Endometrial microvascular endothelial cells (primary cell): Measurements from ENCODE around the gene GLE1. TPM values are rescaled to one million over a fixed set of nuclear protein-coding genes. Genes with fewer than 3 reads are reported as not detected.

Source experiments
- in situ Hi-C: cut with HindIII; loops from 2 replicates; pipeline ENCODE4 v1.10.0; 2017; ENCODE audit warnings: low sequenced_read_pairs, low pct_unique_long_range_greater_than_20kb; ENCODE audit errors: inconsistent ontology term
- total RNA-seq: library from RNA; depleted of rRNA; stranded (reverse); fragments of >200 nt; gene quantifications from one replicate; pipeline ENCODE4 v1.2.3, GENCODE V29; 2015; ENCODE audit errors: inconsistent ontology term

Gene GLE1
- total RNA-seq, result 25.0 TPM

GRCh38 chr9:128504485-128505413 is at the start of gene GLE1:
Gene GLE1, plus strand, starts transcription at chr9:128504719. Its CDS starts 87 bp downstream, at chr9:128504806.
- in situ Hi-C loops, result no loop called here

- in situ Hi-C loops, result no loop called here
These were observed 49.5 kb upstream of the GLE1 start for GRCh38 chr9:128454991-128455390.

- in situ Hi-C loops, result no loop called here
These were observed 48.5 kb upstream of the GLE1 start, which contains the start of gene ODF2 for GRCh38 chr9:128455849-128456612. Gene ODF2, plus strand, starts transcription at chr9:128456006. Its CDS starts 86 bp downstream, at chr9:128456092.

GRCh38 chr9:128456613-128457061 is 47.9 kb upstream of the GLE1 start:
- in situ Hi-C loops, result no loop called here

GRCh38 chr9:128457207-128457606 is 47.3 kb upstream of the GLE1 start:
- in situ Hi-C loops, result no loop called here

- in situ Hi-C loops, result no loop called here
These were observed 45.5 kb upstream of the GLE1 start for GRCh38 chr9:128459011-128459410.

GRCh38 chr9:128469070-128469469 is 35.4 kb upstream of the GLE1 start:
- in situ Hi-C loops, result no loop called here

GRCh38 chr9:128470560-128470959 is 34.0 kb upstream of the GLE1 start:
- in situ Hi-C loops, result no loop called here

- in situ Hi-C loops, result no loop called here
These were observed 31.4 kb upstream of the GLE1 start for GRCh38 chr9:128473104-128473503.

GRCh38 chr9:128475867-128476266 is 28.7 kb upstream of the GLE1 start:
- in situ Hi-C loops, result no loop called here

GRCh38 chr9:128479262-128479661 is 25.3 kb upstream of the GLE1 start:
- in situ Hi-C loops, result no loop called here

- in situ Hi-C loops, result no loop called here
These were observed 23.0 kb upstream of the GLE1 start for GRCh38 chr9:128481561-128481960.

- in situ Hi-C loops, result no loop called here
These were observed 22.3 kb upstream of the GLE1 start for GRCh38 chr9:128482186-128482585.

GRCh38 chr9:128484686-128485413 is 19.7 kb upstream of the GLE1 start:
- in situ Hi-C loops, result no loop called here

GRCh38 chr9:128485414-128485855 is 19.1 kb upstream of the GLE1 start:
- in situ Hi-C loops, result no loop called here

- in situ Hi-C loops, result no loop called here
These were observed 18.3 kb upstream of the GLE1 start for GRCh38 chr9:128486201-128486600.

- in situ Hi-C loops, result no loop called here
These were observed 11.1 kb upstream of the GLE1 start for GRCh38 chr9:128493424-128493823.

- in situ Hi-C loops, result no loop called here
These were observed 10.3 kb upstream of the GLE1 start for GRCh38 chr9:128494108-128494745.

- in situ Hi-C loops, result no loop called here
These were observed 9.8 kb upstream of the GLE1 start for GRCh38 chr9:128494746-128495129.
